ENCODE measurements around the gene ZNF768.
A peak's percentile ranks its signal among the peaks of the same experiment; 100 is the strongest.
"Not testable (repeated sequence)": the region's sequence is repeated elsewhere in the genome, so short reads cannot be mapped to it uniquely, and the experiment has no call there.

The ZNF768 gene

DNA sequence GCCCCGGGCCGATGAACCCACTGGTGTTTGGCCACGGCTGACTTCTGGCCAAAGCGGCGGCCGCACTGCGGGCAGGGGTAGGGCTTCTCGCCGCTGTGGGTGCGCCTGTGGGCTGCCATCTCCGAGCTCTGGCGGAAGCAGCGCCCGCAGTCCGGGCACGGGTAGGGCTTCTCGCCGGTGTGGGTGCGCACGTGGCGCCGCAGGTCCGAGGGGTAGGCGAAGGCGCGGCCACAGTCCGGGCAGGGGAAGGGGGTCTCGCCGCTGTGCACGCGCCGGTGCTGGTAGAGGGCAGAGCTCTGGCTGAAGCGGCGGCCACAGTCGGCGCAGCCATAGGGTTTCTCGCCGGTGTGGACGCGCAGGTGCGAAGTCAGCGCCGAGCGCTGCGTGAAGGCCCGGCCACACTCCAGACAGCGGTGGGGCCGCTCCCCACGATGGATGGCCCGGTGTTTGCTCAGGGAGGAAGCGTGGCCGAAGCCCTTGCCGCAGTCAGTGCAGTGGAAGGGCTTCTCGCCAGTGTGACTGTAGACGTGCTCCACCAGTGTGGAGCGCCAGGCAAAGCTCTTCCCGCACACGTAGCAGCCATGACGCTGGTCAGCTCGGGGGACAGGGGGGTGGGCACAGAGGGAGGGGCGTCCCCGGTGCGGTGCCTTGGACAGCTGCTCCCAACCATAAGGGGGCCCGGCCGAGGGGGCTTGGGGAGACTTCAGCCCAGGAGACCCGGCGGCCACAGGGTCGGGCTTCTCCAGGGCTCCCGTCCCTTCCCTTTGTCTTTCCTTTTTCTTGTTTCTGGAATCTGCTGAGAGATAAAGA lies 29.2 kb upstream of the ZNF768 start:
- DNase-seq (ENCODE audit: low spot score), result no peak

GRCh38 chr16:30554557-30555314 lies 28.4 kb upstream of the ZNF768 start:
- no peak for DNase-seq (ENCODE audit: low spot score)

- no peak for DNase-seq (ENCODE audit: low spot score)
These were observed 27.1 kb upstream of the ZNF768 start for GRCh38 chr16:30553393-30553899.

DNA sequence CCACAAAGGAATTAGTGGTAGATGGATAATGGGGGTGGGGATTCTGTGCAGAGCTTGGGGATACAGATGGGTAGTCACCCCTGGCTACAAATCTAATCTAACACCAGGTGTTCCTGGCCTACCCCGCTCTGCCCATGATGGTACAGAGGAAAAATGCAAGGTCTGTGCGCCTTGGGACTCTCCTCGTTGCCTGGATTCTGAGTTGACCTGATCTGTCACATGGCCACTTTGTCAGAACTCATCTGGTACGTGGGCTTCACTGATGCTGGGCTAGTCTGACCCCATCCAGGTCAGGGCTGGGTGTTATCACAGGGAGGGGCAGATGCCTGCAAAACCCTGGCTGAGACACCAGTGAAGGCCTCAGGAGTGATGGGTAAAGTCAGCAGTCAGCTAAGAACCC lies 26.6 kb upstream of the ZNF768 start:
- DNase-seq (ENCODE audit: low spot score), result no peak

DNA sequence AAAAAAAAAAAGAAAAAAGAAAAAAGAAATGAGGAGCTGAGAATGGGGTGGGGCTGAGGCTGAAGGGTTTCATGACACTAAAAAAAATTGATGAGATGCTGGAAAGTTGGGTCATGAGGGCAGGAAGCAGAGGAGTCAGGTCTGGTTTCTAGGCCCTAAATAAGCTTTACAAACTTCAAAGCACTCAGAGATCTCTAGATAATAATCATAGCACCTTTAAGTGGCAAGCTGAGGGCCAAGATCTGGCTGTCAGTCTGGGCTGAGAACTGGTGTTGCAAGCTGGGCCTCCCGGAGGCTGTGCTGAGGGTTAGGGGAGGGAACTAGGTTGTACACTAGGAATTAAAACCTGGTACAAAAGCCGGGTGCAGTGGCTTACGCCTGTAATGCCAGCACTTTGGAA lies 25.4 kb upstream of the ZNF768 start:
- no peak for DNase-seq (ENCODE audit: low spot score)

GRCh38 chr16:30548416-30549253 lies 22.3 kb upstream of the ZNF768 start:
- DNase-seq (ENCODE audit: low spot score), result no peak

- no peak for DNase-seq (ENCODE audit: low spot score)
These were observed 19.7 kb upstream of the ZNF768 start for GRCh38 chr16:30546115-30546514.

DNA sequence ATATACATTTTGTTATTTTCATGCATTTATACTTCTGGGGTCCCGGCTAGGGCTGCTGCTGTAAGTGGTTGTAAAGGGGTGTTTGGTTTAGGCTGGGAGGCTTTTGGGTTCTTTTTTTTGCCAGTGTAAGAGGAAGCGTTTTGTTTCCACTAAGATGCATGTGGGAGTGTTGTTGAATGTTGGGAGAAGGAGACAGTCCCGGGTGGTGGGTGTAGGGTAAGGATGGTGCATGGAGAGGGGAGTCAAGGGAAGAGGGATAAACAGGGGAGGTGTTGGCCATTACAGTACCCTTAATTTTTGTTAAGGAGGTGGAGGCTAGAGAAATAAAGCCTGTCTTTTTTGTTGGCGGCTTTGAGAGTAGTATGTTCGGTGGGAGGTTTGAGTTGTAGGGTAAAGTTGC lies 16.7 kb upstream of the ZNF768 start:
- DNase-seq (ENCODE audit: low spot score), result no peak

DNA sequence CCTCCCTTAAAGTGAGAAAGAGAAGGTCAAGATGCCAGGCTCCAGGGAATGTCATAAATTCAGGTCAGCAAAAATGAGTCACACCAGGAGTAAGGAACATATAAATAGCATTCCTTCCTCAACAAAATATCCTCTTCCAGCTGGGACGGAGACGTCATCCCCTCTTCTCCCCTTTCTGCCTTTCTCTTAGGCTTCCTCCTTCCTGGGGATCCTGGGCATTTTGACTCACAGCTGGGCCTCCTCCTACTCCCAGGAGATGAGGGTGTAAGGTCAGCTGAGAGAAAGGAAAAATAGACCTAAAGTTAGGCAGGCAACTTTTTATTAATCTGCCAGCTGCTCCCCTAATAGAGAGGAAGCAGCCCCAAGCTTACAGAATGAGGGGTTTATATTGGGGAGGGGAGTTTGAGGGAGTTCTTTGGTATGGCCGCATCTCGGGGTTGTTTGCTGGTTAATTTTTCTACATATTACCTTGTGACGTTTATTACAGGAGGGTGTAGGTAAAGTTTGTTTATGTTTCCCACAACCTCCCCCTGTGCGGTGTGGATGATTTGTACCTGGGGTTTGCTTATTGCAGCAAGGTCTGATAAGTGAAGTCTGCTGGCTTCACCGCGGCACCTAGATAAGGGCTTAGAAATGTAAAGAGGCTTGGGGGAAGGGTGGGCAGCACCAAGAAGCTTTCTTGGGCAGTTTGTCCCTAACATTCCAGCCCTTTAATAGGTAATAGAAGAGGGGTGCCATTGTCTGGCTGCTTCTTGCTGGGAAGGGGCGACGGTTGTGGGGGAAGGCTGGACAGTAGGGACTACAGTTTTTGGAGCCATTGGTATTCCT lies 15.3 kb upstream of the ZNF768 start:
- DNase-seq (ENCODE audit: low spot score), result peak; percentile 73

DNA sequence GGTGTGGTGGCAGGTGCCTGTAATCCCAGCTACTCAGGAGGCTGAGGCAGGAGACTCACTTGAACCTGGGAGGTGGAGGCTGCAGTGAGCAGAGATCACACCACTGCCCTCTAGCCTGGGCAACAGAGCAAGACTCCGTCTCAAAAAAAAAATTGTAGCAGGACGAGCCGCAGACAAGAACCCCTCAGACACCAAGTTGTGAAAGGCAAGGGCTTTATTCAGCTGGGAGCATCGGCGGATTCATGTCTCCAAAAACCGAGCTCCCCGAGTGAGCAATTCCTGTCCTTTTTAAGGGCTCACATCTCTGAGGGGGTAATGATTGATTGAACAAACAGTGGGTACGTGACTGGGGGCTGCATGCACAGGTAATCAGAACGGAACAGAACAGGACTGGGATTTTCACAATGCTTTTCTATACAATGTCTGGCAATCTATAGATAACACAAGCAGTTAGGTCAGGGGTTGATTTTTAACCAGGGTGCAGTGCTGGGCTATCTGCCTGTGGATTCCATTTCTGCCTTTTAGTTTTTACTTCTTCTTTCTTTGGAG lies 14.6 kb upstream of the ZNF768 start:
- not testable (repeated sequence) for DNase-seq (ENCODE audit: low spot score)

DNA sequence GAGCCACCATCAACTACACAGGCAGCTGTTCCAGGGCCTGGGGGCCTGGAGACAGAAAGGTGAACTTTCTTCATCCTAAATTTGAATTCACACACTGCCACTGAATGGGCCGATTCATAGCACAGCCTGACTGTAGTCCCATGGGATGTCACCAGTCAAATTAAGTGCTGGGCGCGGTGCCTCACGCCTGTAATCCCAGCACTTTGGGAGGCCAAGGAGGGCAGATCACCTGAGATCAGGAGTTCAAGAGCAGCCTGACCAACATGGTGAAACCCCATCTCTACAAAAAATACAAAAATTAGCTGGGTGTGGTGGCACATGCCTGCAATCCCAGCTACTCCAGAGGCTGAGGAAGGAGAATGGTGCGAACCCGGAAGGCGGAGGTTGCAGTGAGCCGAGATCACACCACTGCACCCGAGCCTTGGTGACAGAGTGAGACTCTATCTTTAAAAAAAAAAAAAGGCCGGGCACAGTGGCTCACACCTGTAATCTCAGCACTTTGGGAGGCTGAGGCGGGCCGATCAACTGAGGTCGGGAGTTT lies 13.7 kb upstream of the ZNF768 start:
- not testable (repeated sequence) for DNase-seq (ENCODE audit: low spot score)

DNA sequence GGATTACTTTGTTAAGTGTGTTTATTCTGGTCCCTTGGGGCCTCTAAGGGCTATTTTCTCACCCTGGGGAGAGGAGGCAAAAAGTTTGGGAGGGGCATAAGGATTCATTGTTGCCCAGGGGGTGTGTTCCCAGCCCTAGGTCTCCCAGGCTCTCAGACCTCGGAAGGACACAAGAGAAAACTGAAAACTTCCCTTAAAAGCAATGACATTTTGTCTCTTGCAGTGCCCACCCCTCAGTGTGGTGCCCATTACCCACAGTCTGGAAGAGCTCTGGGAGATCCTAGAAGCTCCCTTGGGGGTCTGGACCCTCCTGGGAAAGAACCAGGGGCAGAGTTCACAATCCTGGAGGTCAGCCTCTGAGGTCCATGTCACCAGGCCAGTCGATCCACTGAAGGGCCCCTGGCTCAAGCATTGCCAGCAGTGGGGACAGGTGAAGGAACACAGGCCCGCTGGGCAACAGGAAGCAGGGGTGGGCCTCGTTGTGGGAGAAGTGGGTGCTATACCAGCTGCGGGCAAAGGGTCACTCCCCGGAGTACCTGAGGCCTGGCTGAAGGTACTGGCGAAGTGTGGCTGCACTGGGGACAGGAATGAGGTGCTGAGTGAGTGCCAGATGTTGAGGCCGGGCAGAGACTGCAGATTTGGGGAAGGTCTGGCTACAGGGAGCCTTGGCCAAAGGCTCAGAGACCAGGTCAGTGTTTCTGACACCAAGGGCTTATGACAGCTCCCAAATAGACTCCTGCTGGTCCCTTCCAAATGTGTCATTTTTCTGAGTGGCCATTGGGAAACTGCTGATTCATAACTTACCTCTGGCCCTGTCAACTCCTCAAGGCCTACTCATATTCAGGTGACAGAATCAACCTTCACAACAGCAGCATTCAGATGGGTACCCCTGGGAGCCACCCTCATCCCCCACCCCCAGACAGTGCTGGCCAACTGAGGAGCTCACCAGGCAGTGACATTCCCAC lies 12.9 kb upstream of the ZNF768 start:
- DNase-seq (ENCODE audit: low spot score), result no peak

GRCh38 chr16:30536391-30537024 lies 10.1 kb upstream of the ZNF768 start:
- peak; percentile 27 for DNase-seq (ENCODE audit: low spot score)

DNA sequence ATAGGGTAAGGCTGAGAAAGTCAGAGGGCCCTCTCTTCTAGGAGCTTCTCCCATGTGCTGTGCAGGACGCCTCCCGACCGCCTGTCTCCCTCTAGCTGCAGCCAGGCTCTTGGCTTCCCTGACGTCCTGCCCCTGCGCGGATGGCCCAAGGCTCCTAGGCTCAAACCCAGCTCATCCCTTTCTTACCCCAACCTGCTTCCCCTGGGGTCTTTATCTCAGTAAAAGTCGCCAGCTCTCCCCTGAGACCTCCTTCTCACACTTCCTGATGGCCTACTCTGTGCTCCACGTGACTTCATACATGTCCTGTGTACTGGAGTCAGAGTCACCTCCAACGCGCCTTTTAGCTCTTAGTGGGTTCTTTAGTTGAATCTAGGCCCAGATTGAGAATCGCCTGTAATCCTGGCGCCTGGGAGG lies 9.4 kb upstream of the ZNF768 start:
- peak; percentile 79 for DNase-seq (ENCODE audit: low spot score)

GRCh38 chr16:30535106-30535776 lies 8.9 kb upstream of the ZNF768 start:
- DNase-seq (ENCODE audit: low spot score), result no peak

- peak; percentile 90 for DNase-seq (ENCODE audit: low spot score)
These were observed 8.2 kb upstream of the ZNF768 start, which contains the start of gene ZNF747 for GRCh38 chr16:30534368-30535105. Gene ZNF747, minus strand, starts transcription at chr16:30534858. Its CDS starts 179 bp downstream, at chr16:30534679.

DNA sequence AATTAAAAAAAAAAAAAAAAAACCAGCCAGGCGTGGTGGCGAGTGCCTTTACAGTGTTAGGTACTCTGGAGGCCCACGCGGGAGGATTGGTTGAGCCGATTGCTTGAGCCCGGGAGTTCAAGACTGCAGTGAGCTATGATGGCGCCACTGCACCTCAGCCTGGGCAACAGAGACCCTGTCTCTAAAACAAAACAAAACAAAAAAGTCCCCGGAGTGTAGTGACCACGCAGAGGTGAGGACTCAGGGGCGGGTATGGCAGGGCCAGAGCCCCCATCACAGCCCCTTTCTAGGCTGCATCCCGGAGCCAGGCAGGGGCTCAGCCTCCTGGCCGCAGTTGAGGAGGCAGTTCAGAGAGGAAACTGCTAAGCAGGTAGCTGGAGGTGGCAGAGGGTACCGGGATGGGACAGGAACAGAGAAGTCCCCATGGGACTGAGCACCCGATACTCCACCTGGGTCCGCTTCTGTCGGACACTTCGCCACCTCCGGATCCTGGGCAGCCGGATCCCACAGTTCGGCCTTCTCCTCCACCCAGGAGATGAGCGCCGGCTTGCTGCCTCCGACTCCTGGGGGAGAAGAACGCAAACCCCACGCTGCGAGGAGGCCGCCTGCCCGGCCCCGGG lies 7.5 kb upstream of the ZNF768 start:
- DNase-seq (ENCODE audit: low spot score), result peak; percentile 20

Data from kidney tubule cell (primary cell).